H9 (cell line): ENCODE data around the gene DHRS13. TPM values are rescaled to one million over a fixed set of nuclear protein-coding genes. Genes with fewer than 3 reads are reported as not detected.

Experiments used
- DNase-seq: peaks from one replicate; pipeline ENCODE4 v3.0.0-alpha.2; 2017
- H2AFZ ChIP-seq: one replicate; pipeline ENCODE4 v1.6.1; 2013; ENCODE audit warnings: mild to moderate bottlenecking, low read length, control low read depth, moderate library complexity
- H2AK5ac ChIP-seq: 2 replicates; pipeline ENCODE4 v1.6.1; 2013; ENCODE audit warnings: low read length, control low read depth, mixed read lengths; ENCODE audit not compliant: insufficient read length
- H2BK120ac ChIP-seq: one replicate; pipeline ENCODE4 v1.6.1; 2013; ENCODE audit warnings: low read depth, mild to moderate bottlenecking, low read length, control low read depth, inconsistent platforms; ENCODE audit not compliant: poor library complexity, severe bottlenecking
- H2BK12ac ChIP-seq: 2 replicates; pipeline ENCODE4 v1.6.1; 2013; ENCODE audit warnings: low read length, control low read depth, mixed read lengths, low read depth; ENCODE audit not compliant: insufficient read length
- H2BK15ac ChIP-seq: 2 replicates; pipeline ENCODE4 v1.6.1; 2013; ENCODE audit warnings: low read depth, low read length, control low read depth
- H2BK20ac ChIP-seq: one replicate; pipeline ENCODE4 v1.6.1; 2013; ENCODE audit warnings: low read depth, mild to moderate bottlenecking, low read length, control low read depth, inconsistent platforms; ENCODE audit not compliant: poor library complexity, severe bottlenecking
- H2BK5ac ChIP-seq: 2 replicates; pipeline ENCODE4 v1.6.1; 2013; ENCODE audit warnings: low read length, control low read depth, mixed read lengths; ENCODE audit not compliant: insufficient read length
- H3K14ac ChIP-seq: 2 replicates; pipeline ENCODE4 v1.6.1; 2013; ENCODE audit warnings: low read length, control low read depth; ENCODE audit not compliant: insufficient read depth
- H3K18ac ChIP-seq: 2 replicates; pipeline ENCODE4 v1.6.1; 2013; ENCODE audit warnings: low read depth, mild to moderate bottlenecking, mixed read lengths, low read length, control low read depth; ENCODE audit not compliant: insufficient read length
- H3K23ac ChIP-seq: 2 replicates; pipeline ENCODE4 v1.6.1; 2013; ENCODE audit warnings: low read length, control low read depth, mixed read lengths, low read depth; ENCODE audit not compliant: insufficient read length
- H3K23me2 ChIP-seq: 2 replicates; pipeline ENCODE4 v1.6.1; 2013; ENCODE audit warnings: low read depth, mild to moderate bottlenecking, mixed read lengths, low read length, control low read depth; ENCODE audit not compliant: insufficient read length, poor library complexity, severe bottlenecking
- H3K27ac ChIP-seq: 2 replicates; pipeline ENCODE4 v1.5.1; 2013; ENCODE audit warnings: low read length, control low read depth, mixed read lengths, low read depth; ENCODE audit not compliant: insufficient read length
- H3K27me3 ChIP-seq: 2 replicates; pipeline ENCODE4 v1.6.1; 2013; ENCODE audit warnings: low read length, control low read depth, inconsistent platforms; ENCODE audit not compliant: insufficient read depth
- H3K4ac ChIP-seq: 2 replicates; pipeline ENCODE4 v1.6.1; 2013; ENCODE audit warnings: low read depth, mild to moderate bottlenecking, control low read depth, inconsistent platforms, low read length, moderate library complexity
- H3K4me1 ChIP-seq: 2 replicates; pipeline ENCODE4 v1.6.1; 2013; ENCODE audit warnings: low read length, control low read depth, inconsistent platforms; ENCODE audit not compliant: insufficient read depth
- H3K4me2 ChIP-seq: 2 replicates; pipeline ENCODE4 v1.6.1; 2013; ENCODE audit warnings: low read length, control low read depth, mixed read lengths; ENCODE audit not compliant: insufficient read length, insufficient read depth
- H3K56ac ChIP-seq: 2 replicates; pipeline ENCODE4 v1.6.1; 2013; ENCODE audit warnings: low read depth, mild to moderate bottlenecking, mixed read lengths, low read length, control low read depth; ENCODE audit not compliant: insufficient read length
- H3K79me1 ChIP-seq: 2 replicates; pipeline ENCODE4 v1.6.1; 2013; ENCODE audit warnings: low read depth, mild to moderate bottlenecking, moderate library complexity, low read length, control low read depth, inconsistent platforms; ENCODE audit not compliant: insufficient read depth, poor library complexity, severe bottlenecking
- H3K79me2 ChIP-seq: 2 replicates; pipeline ENCODE4 v1.6.1; 2013; ENCODE audit warnings: low read length, control low read depth, inconsistent platforms; ENCODE audit not compliant: insufficient read depth
- H3K9ac ChIP-seq: 2 replicates; pipeline ENCODE4 v1.6.1; 2013; ENCODE audit warnings: low read length, control low read depth, mixed read lengths; ENCODE audit not compliant: insufficient read length; ENCODE audit errors: extremely low read depth
- H3K9me3 ChIP-seq: one replicate; pipeline ENCODE4 v1.6.1; 2013; ENCODE audit warnings: low read depth, low read length, inconsistent platforms; ENCODE audit not compliant: control insufficient read depth
- H3T11ph ChIP-seq: one replicate; pipeline ENCODE4 v1.6.1; 2013; ENCODE audit warnings: mild to moderate bottlenecking, low read length, control low read depth, inconsistent platforms
- H4K20me1 ChIP-seq: one replicate; pipeline ENCODE4 v1.6.1; 2013; ENCODE audit not compliant: control insufficient read depth, insufficient read length, insufficient read depth
- H4K5ac ChIP-seq: 2 replicates; pipeline ENCODE4 v1.6.1; 2013; ENCODE audit warnings: low read depth, mild to moderate bottlenecking, mixed read lengths, low read length, control low read depth; ENCODE audit not compliant: insufficient read length
- H4K8ac ChIP-seq: replicated peaks from 2 replicates; pipeline ENCODE4 v1.6.1; 2013; ENCODE audit warnings: low read length, control low read depth, mixed read lengths, low read depth; ENCODE audit not compliant: insufficient read length
- H4K91ac ChIP-seq: 2 replicates; pipeline ENCODE4 v1.6.1; 2013; ENCODE audit warnings: low read depth, mild to moderate bottlenecking, moderate library complexity, mixed read lengths, low read length, control low read depth; ENCODE audit not compliant: insufficient read length
- H3K27ac Mint-ChIP-seq, 3 experiments: 2 replicates in 2 of 3; 3 replicates in 1 of 3; pipeline ENCODE4 v1.8.0; 2020 to 2021; ENCODE audit warnings: mixed read lengths in 3 of 3, mild to moderate bottlenecking in 1 of 3, moderate library complexity in 1 of 3
- H3K27me3 Mint-ChIP-seq: 2 replicates; pipeline ENCODE4 v1.8.0; 2021; ENCODE audit warnings: low read depth, mild to moderate bottlenecking, moderate library complexity, mixed read lengths
- H3K36me3 Mint-ChIP-seq, 3 experiments: 2 replicates in 2 of 3; 3 replicates in 1 of 3; pipeline ENCODE4 v1.8.0; 2020 to 2021; ENCODE audit warnings: low read depth in 3 of 3, mixed read lengths in 3 of 3; ENCODE audit not compliant: insufficient read depth in 1 of 3
- H3K4me1 Mint-ChIP-seq, 2 experiments: 2 replicates each; pipeline ENCODE4 v1.8.0; 2020; ENCODE audit warnings: mixed read lengths in 2 of 2
- H3K4me3 Mint-ChIP-seq, 2 experiments: 2 replicates in 1 of 2; 3 replicates in 1 of 2; pipeline ENCODE4 v1.8.0; 2020 to 2021; ENCODE audit warnings: mild to moderate bottlenecking in 2 of 2, mixed read lengths in 2 of 2, moderate library complexity in 1 of 2
- H3K9me3 Mint-ChIP-seq, 2 experiments: 2 replicates in 1 of 2; 3 replicates in 1 of 2; pipeline ENCODE4 v1.8.0; 2020; ENCODE audit warnings: mild to moderate bottlenecking in 2 of 2, mixed read lengths in 2 of 2, moderate library complexity in 1 of 2
- WGBS: extraction: QIAGEN DNeasy Blood & Tissue Kit; methylation state at CpG from one replicate; pipeline ENCODE4 v1.1.7; 2013; ENCODE audit warnings: missing lambda C conversion rate, low lambda C conversion rate, mixed read lengths; ENCODE audit not compliant: insufficient read length; ENCODE audit errors: extremely low coverage; 5-methylcytosine and 5-hydroxymethylcytosine counted together
- total RNA-seq: library from RNA; stranded (reverse); gene quantifications from 2 replicates; pipeline ENCODE4 v1.2.1, GENCODE V29; 2021
- TF ChIP-seq, protein P1 (sequence below): fragments of 200-600 bp; sonication (generic); conservative IDR thresholded peaks from 3 replicates; pipeline ENCODE4 v1.8.0; 2021; ENCODE audit warnings: antibody characterized with exemption, mild to moderate bottlenecking

DHRS13 gene
- total RNA-seq, 1 experiment from 2014 or later = 29.6 TPM

DNA sequence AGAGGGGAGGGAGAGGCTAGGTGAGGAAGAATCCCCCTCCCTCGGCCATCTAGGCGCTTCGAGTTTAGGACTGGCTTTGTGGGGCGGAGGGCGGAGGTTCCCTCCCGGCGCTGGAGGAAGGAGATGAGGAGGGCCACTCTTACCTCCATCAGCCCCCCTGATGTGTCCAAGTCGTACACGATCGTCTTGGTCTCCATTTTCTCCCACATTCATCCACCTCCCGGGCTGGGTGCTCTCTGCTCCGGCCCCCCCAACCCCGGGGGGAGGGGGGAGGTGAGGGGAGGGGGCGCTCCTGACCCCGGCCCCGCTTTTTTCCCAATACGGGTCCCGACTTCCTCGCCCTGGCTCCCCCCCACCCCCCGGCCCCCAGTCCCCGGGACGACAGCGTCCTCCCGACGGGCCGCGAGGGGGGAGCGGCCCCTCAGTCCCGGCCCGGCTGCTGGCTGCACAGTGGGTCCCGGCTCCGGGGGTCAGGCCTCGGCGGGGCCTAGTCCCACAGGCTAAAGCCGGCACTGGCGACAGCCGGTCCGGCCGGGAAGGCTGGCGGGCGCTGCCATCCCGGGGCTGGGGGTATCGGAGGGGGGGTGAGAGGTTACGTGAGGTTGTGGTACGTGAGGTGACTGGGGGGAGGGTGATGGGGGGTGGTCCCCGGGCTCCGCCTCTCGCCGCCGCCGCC is 48.0 kb upstream of the DHRS13 start:
- Mint-ChIP-seq H3K4me3 (peak overlapping the region; percentile 92 to 96), H3K9me3 (no peaks in the 10 kb centered on the region), H3K36me3 (peaks cover 10 to 34% (median 21%) of the 10 kb centered on the region in 3 experiments; a peak in 6 of 7 replicates), H3K27me3 (no peaks in the 10 kb centered on the region; the same call in 1 of the 2 replicates), H3K27ac (peak overlapping the region; percentile 91 to 96 (median 96); a peak in 6 of 7 replicates), H3K4me1 (peaks cover 18 to 22% of the 10 kb centered on the region in 2 experiments)
- no peak for DNase-seq
- H3K9ac ChIP-seq = peak overlapping the region; percentile 71
- no peak overlapping the region for H4K8ac ChIP-seq
- peak overlapping the region; percentile 81 for H3K14ac ChIP-seq
- H4K91ac ChIP-seq = no peak overlapping the region
- no peaks in the 10 kb centered on the region for H3K9me3 ChIP-seq
- peaks cover 36% of the 10 kb centered on the region for H3K79me2 ChIP-seq
- no peak overlapping the region for H4K5ac ChIP-seq
- H3K27ac ChIP-seq = peak overlapping the region; percentile 23
- no peak overlapping the region for H2BK5ac ChIP-seq
- peaks cover 7% of the 10 kb centered on the region; the same call in 1 of the 2 replicates for H3K4me1 ChIP-seq
- H3K4me2 ChIP-seq = peak overlapping the region; percentile 91
- H2BK20ac ChIP-seq = no peak overlapping the region
- peaks cover 11% of the 10 kb centered on the region for H3K23me2 ChIP-seq
- TF ChIP-seq, protein P1, sequence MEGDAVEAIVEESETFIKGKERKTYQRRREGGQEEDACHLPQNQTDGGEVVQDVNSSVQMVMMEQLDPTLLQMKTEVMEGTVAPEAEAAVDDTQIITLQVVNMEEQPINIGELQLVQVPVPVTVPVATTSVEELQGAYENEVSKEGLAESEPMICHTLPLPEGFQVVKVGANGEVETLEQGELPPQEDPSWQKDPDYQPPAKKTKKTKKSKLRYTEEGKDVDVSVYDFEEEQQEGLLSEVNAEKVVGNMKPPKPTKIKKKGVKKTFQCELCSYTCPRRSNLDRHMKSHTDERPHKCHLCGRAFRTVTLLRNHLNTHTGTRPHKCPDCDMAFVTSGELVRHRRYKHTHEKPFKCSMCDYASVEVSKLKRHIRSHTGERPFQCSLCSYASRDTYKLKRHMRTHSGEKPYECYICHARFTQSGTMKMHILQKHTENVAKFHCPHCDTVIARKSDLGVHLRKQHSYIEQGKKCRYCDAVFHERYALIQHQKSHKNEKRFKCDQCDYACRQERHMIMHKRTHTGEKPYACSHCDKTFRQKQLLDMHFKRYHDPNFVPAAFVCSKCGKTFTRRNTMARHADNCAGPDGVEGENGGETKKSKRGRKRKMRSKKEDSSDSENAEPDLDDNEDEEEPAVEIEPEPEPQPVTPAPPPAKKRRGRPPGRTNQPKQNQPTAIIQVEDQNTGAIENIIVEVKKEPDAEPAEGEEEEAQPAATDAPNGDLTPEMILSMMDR = no peak
- H3K27me3 ChIP-seq = no peaks in the 10 kb centered on the region
- peak overlapping the region; percentile 64 for H3K18ac ChIP-seq
- no peak overlapping the region for H3K23ac ChIP-seq
- WGBS = no CpG with 5 or more reads among the region's 51 CpGs
- no peak overlapping the region for H2AFZ ChIP-seq
- H2BK12ac ChIP-seq = no peak overlapping the region
- H4K20me1 ChIP-seq = no peaks in the 10 kb centered on the region
- H3K56ac ChIP-seq = no peak overlapping the region
- H2BK120ac ChIP-seq = no peak overlapping the region
- H3K79me1 ChIP-seq = no peaks in the 10 kb centered on the region
- H2BK15ac ChIP-seq = no peak overlapping the region; the same call in 1 of the 2 replicates
- H3T11ph ChIP-seq = no peak overlapping the region
- no peak overlapping the region; the same call in 1 of the 2 replicates for H3K4ac ChIP-seq
- no peak overlapping the region for H2AK5ac ChIP-seq
